Measurements from ENCODE around the gene DYNC1LI2. TPM values are rescaled to one million over a fixed set of nuclear protein-coding genes. Genes with fewer than 3 reads are reported as not detected.

The DYNC1LI2 gene
- total and polyA plus RNA-seq, 2 donors (not counting 1 experiment from before 2014, with no cell fraction given) = 33.9 to 109 TPM

DNA sequence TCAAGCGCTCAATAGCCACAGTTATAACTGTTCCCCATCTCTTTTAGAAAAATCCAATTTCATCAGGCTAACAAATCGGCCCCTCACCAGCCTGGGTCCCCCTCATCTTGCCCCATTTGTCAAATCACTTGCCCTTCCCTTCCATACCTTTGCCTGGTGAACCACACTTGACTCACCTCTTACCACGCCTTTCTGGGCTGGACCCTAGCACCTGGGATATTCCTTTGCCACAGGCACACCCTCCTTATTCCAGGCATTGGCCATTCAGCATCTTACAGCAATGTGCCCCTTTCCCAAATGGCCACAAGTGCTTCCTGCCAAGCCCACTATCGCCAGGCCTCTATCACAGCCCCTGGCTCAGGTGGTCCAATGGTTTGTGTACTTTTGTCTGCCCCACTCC lies 69.7 kb downstream of the DYNC1LI2 start:
- H2AFZ ChIP-seq (ENCODE audit: insufficient read depth, low read depth, low read length, poor library complexity, severe bottlenecking) = no peak overlapping the region
- Mint-ChIP-seq H3K4me1 (no peaks in the 10 kb centered on the region), H3K27me3 (peaks cover 5% of the 10 kb centered on the region), H3K4me3 (no peak overlapping the region), H3K9me3 (ENCODE audit: insufficient read depth) (no peaks in the 10 kb centered on the region), H3K27ac (no peak overlapping the region)
- TF ChIP-seq EZH2 (IDR thresholded peaks at IDR 0.05; ENCODE audit: borderline replicate concordance, insufficient read depth, low read depth, low read length, poor library complexity, severe bottlenecking) = no peak
- TF ChIP-seq, protein P1, sequence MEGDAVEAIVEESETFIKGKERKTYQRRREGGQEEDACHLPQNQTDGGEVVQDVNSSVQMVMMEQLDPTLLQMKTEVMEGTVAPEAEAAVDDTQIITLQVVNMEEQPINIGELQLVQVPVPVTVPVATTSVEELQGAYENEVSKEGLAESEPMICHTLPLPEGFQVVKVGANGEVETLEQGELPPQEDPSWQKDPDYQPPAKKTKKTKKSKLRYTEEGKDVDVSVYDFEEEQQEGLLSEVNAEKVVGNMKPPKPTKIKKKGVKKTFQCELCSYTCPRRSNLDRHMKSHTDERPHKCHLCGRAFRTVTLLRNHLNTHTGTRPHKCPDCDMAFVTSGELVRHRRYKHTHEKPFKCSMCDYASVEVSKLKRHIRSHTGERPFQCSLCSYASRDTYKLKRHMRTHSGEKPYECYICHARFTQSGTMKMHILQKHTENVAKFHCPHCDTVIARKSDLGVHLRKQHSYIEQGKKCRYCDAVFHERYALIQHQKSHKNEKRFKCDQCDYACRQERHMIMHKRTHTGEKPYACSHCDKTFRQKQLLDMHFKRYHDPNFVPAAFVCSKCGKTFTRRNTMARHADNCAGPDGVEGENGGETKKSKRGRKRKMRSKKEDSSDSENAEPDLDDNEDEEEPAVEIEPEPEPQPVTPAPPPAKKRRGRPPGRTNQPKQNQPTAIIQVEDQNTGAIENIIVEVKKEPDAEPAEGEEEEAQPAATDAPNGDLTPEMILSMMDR (IDR thresholded peaks at IDR 0.05) = no peak
- no peaks in the 10 kb centered on the region for H3K9me3 ChIP-seq (ENCODE audit: control extremely low read depth in 1 of 3, control insufficient read depth in 2 of 3, insufficient read depth in 1 of 3, low read length in 2 of 3)
- WGBS (ENCODE audit: insufficient coverage) = 91% methylated on average over 3 of the region's 4 CpGs
- CTCF ChIA-PET = interaction anchor here (0.7 to 1.0 kb wide), 2 partner anchors 31 to 35 kb away, joined by 3 read pairs; no protein-coding TSS in a partner anchor
- H3K27me3 ChIP-seq (replicated peaks in 1 of 4; ENCODE audit: control extremely low read depth in 1 of 4, control insufficient read depth in 3 of 4, insufficient read depth in 4 of 4, low read length in 3 of 4) = no peaks in the 10 kb centered on the region
- no peak for ATAC-seq (ENCODE audit: low read depth)
- H3K4me3 ChIP-seq (ENCODE audit: control extremely low read depth in 1 of 5, extremely low read depth in 1 of 5, insufficient read depth in 1 of 5, low read depth in 2 of 5, low read length in 4 of 5) = no peak overlapping the region
- no peak for DNase-seq
- H3K4me2 ChIP-seq (replicated peaks; ENCODE audit: low read depth, low read length, poor library complexity, severe bottlenecking) = no peak overlapping the region
- no peaks in the 10 kb centered on the region for H3K36me3 ChIP-seq (replicated peaks in 1 of 2; ENCODE audit: control extremely low read depth in 1 of 2, control insufficient read depth in 1 of 2, extremely low read depth in 1 of 2, insufficient read depth in 2 of 2, low read length in 1 of 2)
- POLR2A ChIA-PET = no interaction called here
- H4K20me1 ChIP-seq (ENCODE audit: control insufficient read depth, insufficient read depth, low read length, poor library complexity, severe bottlenecking) = no peaks in the 10 kb centered on the region
- H3K4me1 ChIP-seq (ENCODE audit: control insufficient read depth in 2 of 2, insufficient read depth in 2 of 2, low read length in 2 of 2) = no peaks in the 10 kb centered on the region
- no peak overlapping the region for H3K9ac ChIP-seq (ENCODE audit: low read length)
- H3K79me2 ChIP-seq (ENCODE audit: control insufficient read depth, insufficient read depth, low read length) = no peaks in the 10 kb centered on the region
- no peak overlapping the region for H3K27ac ChIP-seq (ENCODE audit: low read length in 2 of 2)
- intact Hi-C loops (cut with micrococcal nuclease) = no loop called here

DNA sequence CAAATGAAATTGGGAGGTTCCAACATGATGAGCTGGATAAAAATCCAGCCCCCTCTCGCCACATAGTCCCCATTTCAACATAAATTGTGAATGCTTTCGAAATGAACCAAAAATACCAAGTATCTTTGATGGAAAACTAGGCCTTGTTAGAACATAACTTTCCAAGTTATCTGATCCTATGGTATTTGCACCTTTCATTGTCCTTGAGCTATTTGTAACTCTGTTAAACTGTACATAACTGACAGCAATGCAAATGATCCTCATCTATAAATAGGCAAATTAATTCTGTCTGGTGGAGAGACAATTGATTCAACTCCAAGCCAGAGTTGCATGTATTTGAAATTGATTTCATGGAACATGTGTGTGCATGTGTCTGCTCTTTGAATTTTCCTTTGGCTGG lies 73.1 kb downstream of the DYNC1LI2 start:
- no CpG with 5 or more reads among the region's 2 CpGs for WGBS (ENCODE audit: insufficient coverage)
- ChIA-PET CTCF (no interaction called here), POLR2A (no interaction called here)
- Histone ChIP-seq H4K20me1 (ENCODE audit: control insufficient read depth, insufficient read depth, low read length, poor library complexity, severe bottlenecking) (no peaks in the 10 kb centered on the region), H3K4me1 (ENCODE audit: control insufficient read depth in 2 of 2, insufficient read depth in 2 of 2, low read length in 2 of 2) (no peaks in the 10 kb centered on the region), H3K27me3 (replicated peaks in 1 of 4; ENCODE audit: control extremely low read depth in 1 of 4, control insufficient read depth in 3 of 4, insufficient read depth in 4 of 4, low read length in 3 of 4) (no peaks in the 10 kb centered on the region), H3K27ac (ENCODE audit: low read length in 2 of 2) (no peak overlapping the region), H3K9me3 (ENCODE audit: control extremely low read depth in 1 of 3, control insufficient read depth in 2 of 3, insufficient read depth in 1 of 3, low read length in 2 of 3) (no peaks in the 10 kb centered on the region), H2AFZ (ENCODE audit: insufficient read depth, low read depth, low read length, poor library complexity, severe bottlenecking) (no peak overlapping the region), H3K4me3 (ENCODE audit: control extremely low read depth in 1 of 5, extremely low read depth in 1 of 5, insufficient read depth in 1 of 5, low read depth in 2 of 5, low read length in 4 of 5) (no peak overlapping the region), H3K36me3 (replicated peaks in 1 of 2; ENCODE audit: control extremely low read depth in 1 of 2, control insufficient read depth in 1 of 2, extremely low read depth in 1 of 2, insufficient read depth in 2 of 2, low read length in 1 of 2) (no peaks in the 10 kb centered on the region), H3K9ac (ENCODE audit: low read length) (no peak overlapping the region), H3K79me2 (ENCODE audit: control insufficient read depth, insufficient read depth, low read length) (no peaks in the 10 kb centered on the region), H3K4me2 (replicated peaks; ENCODE audit: low read depth, low read length, poor library complexity, severe bottlenecking) (no peak overlapping the region)
- Mint-ChIP-seq H3K4me3 (no peak overlapping the region), H3K27me3 (no peaks in the 10 kb centered on the region), H3K9me3 (ENCODE audit: insufficient read depth) (no peaks in the 10 kb centered on the region), H3K4me1 (no peaks in the 10 kb centered on the region), H3K27ac (no peak overlapping the region)
- DNase-seq (no peak), ATAC-seq (ENCODE audit: low read depth) (no peak)
- intact Hi-C loops (cut with micrococcal nuclease) = no loop called here
- TF ChIP-seq, protein P1 (IDR thresholded peaks at IDR 0.05) = no peak
- no peak for TF ChIP-seq EZH2 (IDR thresholded peaks at IDR 0.05; ENCODE audit: borderline replicate concordance, insufficient read depth, low read depth, low read length, poor library complexity, severe bottlenecking)
